Activated CD8-positive, alpha-beta memory T cell treated with anti-CD3 and anti-CD28 coated beads, Interleukin-2, amount 50 U/mL, for 1 hour (primary cell): ENCODE data around the gene DENND6A.
"Not testable (repeated sequence)": the region's sequence is repeated elsewhere in the genome, so short reads cannot be mapped to it uniquely, and the experiment has no call there.

ENCODE experiments used
- DNase-seq: peaks from one replicate; pipeline ENCODE4 v3.0.0-alpha.2; 2020; ENCODE audit errors: extremely low read depth

Gene DENND6A

GRCh38 chr3:57644740-57645139 is 48.1 kb downstream of the DENND6A start:
- DNase-seq: no peak

- no peak for DNase-seq
Measured at GRCh38 chr3:57637391-57637790, 55.5 kb downstream of the DENND6A start.

- not testable (repeated sequence) for DNase-seq
Measured at GRCh38 chr3:57634259-57634658, 58.6 kb downstream of the DENND6A start.

GRCh38 chr3:57627976-57628375 is 64.9 kb downstream of the DENND6A start:
- DNase-seq: no peak

- DNase-seq: no peak
Measured at GRCh38 chr3:57624801-57625200, 68.1 kb downstream of the DENND6A start.

GRCh38 chr3:57622362-57622761 is 70.5 kb downstream of the DENND6A start:
- no peak for DNase-seq

GRCh38 chr3:57617739-57618138 is 75.1 kb downstream of the DENND6A start:
- no peak for DNase-seq

GRCh38 chr3:57616233-57616632 is 76.6 kb downstream of the DENND6A start:
- DNase-seq: no peak

GRCh38 chr3:57611870-57612269 is 81.0 kb downstream of the DENND6A start:
- DNase-seq: not testable (repeated sequence)

GRCh38 chr3:57605683-57606082 is 87.2 kb downstream of the DENND6A start:
- DNase-seq: no peak

- DNase-seq: no peak
Measured at GRCh38 chr3:57604971-57605370, 87.9 kb downstream of the DENND6A start.

- no peak for DNase-seq
Measured at GRCh38 chr3:57600195-57600594, 92.7 kb downstream of the DENND6A start.

- no peak for DNase-seq
Measured at GRCh38 chr3:57598765-57599360, 94.0 kb downstream of the DENND6A start.

- DNase-seq: peak; percentile 97
Measured at GRCh38 chr3:57597127-57597923, 95.6 kb downstream of the DENND6A start, which contains the start of gene ARF4. ARF4 (minus strand) TSS chr3:57597344; CDS start chr3:57597140, 204 bp downstream.

- no peak for DNase-seq
Measured at GRCh38 chr3:57596495-57597126, 96.3 kb downstream of the DENND6A start.

- no peak for DNase-seq
Measured at GRCh38 chr3:57594576-57594975, 98.3 kb downstream of the DENND6A start.

GRCh38 chr3:57594144-57594543 is 98.7 kb downstream of the DENND6A start:
- DNase-seq: no peak

- no peak for DNase-seq
Measured at GRCh38 chr3:57592306-57592705, 100.6 kb downstream of the DENND6A start.

GRCh38 chr3:57587905-57588304 is 105.0 kb downstream of the DENND6A start:
- DNase-seq: no peak

GRCh38 chr3:57586778-57587177 is 106.1 kb downstream of the DENND6A start:
- no peak for DNase-seq

GRCh38 chr3:57583544-57583943 is 109.3 kb downstream of the DENND6A start:
- no peak for DNase-seq

- DNase-seq: no peak
Measured at GRCh38 chr3:57582474-57583168, 110.3 kb downstream of the DENND6A start.
